ENCODE results near the gene FOXN1.

FOXN1 gene

GRCh38 chr17:28475151-28475900, 30.8 kb upstream of the FOXN1 start:
- Histone ChIP-seq H2BK120ac (ENCODE audit: low read depth, low read length) (no peak overlapping the region), H3K56ac (ENCODE audit: low read length) (no peak overlapping the region), H2AK5ac (ENCODE audit: low read length) (no peak overlapping the region), H3K23ac (ENCODE audit: low read length) (no peak overlapping the region), H3K4me3 (ENCODE audit: low read length) (no peak overlapping the region), H3K18ac (ENCODE audit: low read length) (no peak overlapping the region), H4K8ac (ENCODE audit: low read depth, low read length) (no peak overlapping the region), H4K5ac (ENCODE audit: low read length) (no peak overlapping the region), H3K36me3 (ENCODE audit: control insufficient read depth, insufficient read depth, low read length) (no peaks in the 10 kb centered on the region), H3K79me1 (ENCODE audit: low read length) (no peaks in the 10 kb centered on the region), H3K27ac (ENCODE audit: low read depth, low read length) (no peak overlapping the region), H3K9ac (ENCODE audit: low read length) (no peak overlapping the region), H2BK15ac (replicated peaks; ENCODE audit: low read depth) (no peak overlapping the region), H3K27me3 (ENCODE audit: insufficient read depth, low read length, poor library complexity) (no peaks in the 10 kb centered on the region), H2BK5ac (ENCODE audit: low read length) (no peak overlapping the region), H3K79me2 (ENCODE audit: control insufficient read depth, insufficient read depth, low read length) (no peaks in the 10 kb centered on the region), H3K4ac (ENCODE audit: low read depth, low read length) (no peak overlapping the region), H3K4me2 (ENCODE audit: low read length) (no peak overlapping the region), H3K4me1 (ENCODE audit: control insufficient read depth, low read depth, low read length) (no peaks in the 10 kb centered on the region)
- no peak for DNase-seq
- no CpG with 5 or more reads among the region's 9 CpGs for WGBS (ENCODE audit: extremely low coverage, insufficient coverage, low lambda C conversion rate)

GRCh38 chr17:28476076-28476865, 29.9 kb upstream of the FOXN1 start:
- H3K27me3 ChIP-seq (ENCODE audit: insufficient read depth, low read length, poor library complexity): no peaks in the 10 kb centered on the region
- no peaks in the 10 kb centered on the region for H3K4me1 ChIP-seq (ENCODE audit: control insufficient read depth, low read depth, low read length)
- no peak overlapping the region for H3K18ac ChIP-seq (ENCODE audit: low read length)
- no peak overlapping the region for H4K8ac ChIP-seq (ENCODE audit: low read depth, low read length)
- H3K9ac ChIP-seq (ENCODE audit: low read length): no peak overlapping the region
- H3K4me2 ChIP-seq (ENCODE audit: low read length): no peak overlapping the region
- no peak overlapping the region for H3K56ac ChIP-seq (ENCODE audit: low read length)
- H3K79me2 ChIP-seq (ENCODE audit: control insufficient read depth, insufficient read depth, low read length): no peaks in the 10 kb centered on the region
- H2AK5ac ChIP-seq (ENCODE audit: low read length): no peak overlapping the region
- H3K23ac ChIP-seq (ENCODE audit: low read length): no peak overlapping the region
- WGBS (ENCODE audit: extremely low coverage, insufficient coverage, low lambda C conversion rate): no CpG with 5 or more reads among the region's 11 CpGs
- H2BK15ac ChIP-seq (replicated peaks; ENCODE audit: low read depth): no peak overlapping the region
- no peak overlapping the region for H3K27ac ChIP-seq (ENCODE audit: low read depth, low read length)
- H2BK5ac ChIP-seq (ENCODE audit: low read length): no peak overlapping the region
- H4K5ac ChIP-seq (ENCODE audit: low read length): no peak overlapping the region
- H3K79me1 ChIP-seq (ENCODE audit: low read length): no peaks in the 10 kb centered on the region
- H3K4ac ChIP-seq (ENCODE audit: low read depth, low read length): no peak overlapping the region
- H3K36me3 ChIP-seq (ENCODE audit: control insufficient read depth, insufficient read depth, low read length): no peaks in the 10 kb centered on the region
- no peak overlapping the region for H3K4me3 ChIP-seq (ENCODE audit: low read length)
- no peak for DNase-seq
- H2BK120ac ChIP-seq (ENCODE audit: low read depth, low read length): no peak overlapping the region

- no peak for DNase-seq
- Histone ChIP-seq H3K4me1 (ENCODE audit: control insufficient read depth, low read depth, low read length) (no peaks in the 10 kb centered on the region), H3K27ac (ENCODE audit: low read depth, low read length) (no peak overlapping the region), H2BK15ac (replicated peaks; ENCODE audit: low read depth) (no peak overlapping the region), H3K79me2 (ENCODE audit: control insufficient read depth, insufficient read depth, low read length) (no peaks in the 10 kb centered on the region), H4K8ac (ENCODE audit: low read depth, low read length) (no peak overlapping the region), H3K23ac (ENCODE audit: low read length) (no peak overlapping the region), H3K4me3 (ENCODE audit: low read length) (no peak overlapping the region), H2AK5ac (ENCODE audit: low read length) (no peak overlapping the region), H3K36me3 (ENCODE audit: control insufficient read depth, insufficient read depth, low read length) (no peaks in the 10 kb centered on the region), H3K56ac (ENCODE audit: low read length) (no peak overlapping the region), H3K4ac (ENCODE audit: low read depth, low read length) (no peak overlapping the region), H3K4me2 (ENCODE audit: low read length) (no peak overlapping the region), H3K9ac (ENCODE audit: low read length) (no peak overlapping the region), H2BK120ac (ENCODE audit: low read depth, low read length) (no peak overlapping the region), H3K18ac (ENCODE audit: low read length) (no peak overlapping the region), H3K79me1 (ENCODE audit: low read length) (no peaks in the 10 kb centered on the region), H2BK5ac (ENCODE audit: low read length) (no peak overlapping the region), H3K27me3 (ENCODE audit: insufficient read depth, low read length, poor library complexity) (no peaks in the 10 kb centered on the region), H4K5ac (ENCODE audit: low read length) (no peak overlapping the region)
- no CpG with 5 or more reads among the region's 7 CpGs for WGBS (ENCODE audit: extremely low coverage, insufficient coverage, low lambda C conversion rate)
Measured at GRCh38 chr17:28477928-28478327, 28.2 kb upstream of the FOXN1 start.

GRCh38 chr17:28478712-28479615, 27.2 kb upstream of the FOXN1 start:
- Histone ChIP-seq H3K4me2 (ENCODE audit: low read length) (no peak overlapping the region), H4K8ac (ENCODE audit: low read depth, low read length) (no peak overlapping the region), H3K27me3 (ENCODE audit: insufficient read depth, low read length, poor library complexity) (no peaks in the 10 kb centered on the region), H3K9ac (ENCODE audit: low read length) (no peak overlapping the region), H3K4me1 (ENCODE audit: control insufficient read depth, low read depth, low read length) (no peaks in the 10 kb centered on the region), H3K23ac (ENCODE audit: low read length) (no peak overlapping the region), H4K5ac (ENCODE audit: low read length) (no peak overlapping the region), H3K79me1 (ENCODE audit: low read length) (no peaks in the 10 kb centered on the region), H3K79me2 (ENCODE audit: control insufficient read depth, insufficient read depth, low read length) (no peaks in the 10 kb centered on the region), H2BK5ac (ENCODE audit: low read length) (no peak overlapping the region), H3K27ac (ENCODE audit: low read depth, low read length) (no peak overlapping the region), H3K56ac (ENCODE audit: low read length) (no peak overlapping the region), H3K18ac (ENCODE audit: low read length) (no peak overlapping the region), H2AK5ac (ENCODE audit: low read length) (no peak overlapping the region), H2BK120ac (ENCODE audit: low read depth, low read length) (no peak overlapping the region), H2BK15ac (replicated peaks; ENCODE audit: low read depth) (no peak overlapping the region), H3K36me3 (ENCODE audit: control insufficient read depth, insufficient read depth, low read length) (no peaks in the 10 kb centered on the region), H3K4me3 (ENCODE audit: low read length) (no peak overlapping the region), H3K4ac (ENCODE audit: low read depth, low read length) (no peak overlapping the region)
- no peak for DNase-seq
- no CpG with 5 or more reads among the region's 3 CpGs for WGBS (ENCODE audit: extremely low coverage, insufficient coverage, low lambda C conversion rate)

- Histone ChIP-seq H3K23ac (ENCODE audit: low read length) (no peak overlapping the region), H2AK5ac (ENCODE audit: low read length) (no peak overlapping the region)
Measured at GRCh38 chr17:28480278-28480677, 25.9 kb upstream of the FOXN1 start.

More at GRCh38 chr17:28480278-28480677, 25.9 kb upstream of the FOXN1 start:
- Histone ChIP-seq H3K56ac (ENCODE audit: low read length) (no peak overlapping the region), H3K79me1 (ENCODE audit: low read length) (no peaks in the 10 kb centered on the region), H3K79me2 (ENCODE audit: control insufficient read depth, insufficient read depth, low read length) (no peaks in the 10 kb centered on the region), H3K36me3 (ENCODE audit: control insufficient read depth, insufficient read depth, low read length) (no peaks in the 10 kb centered on the region), H3K4me2 (ENCODE audit: low read length) (no peak overlapping the region), H4K5ac (ENCODE audit: low read length) (no peak overlapping the region), H3K4me1 (ENCODE audit: control insufficient read depth, low read depth, low read length) (no peaks in the 10 kb centered on the region), H2BK120ac (ENCODE audit: low read depth, low read length) (no peak overlapping the region), H3K27me3 (ENCODE audit: insufficient read depth, low read length, poor library complexity) (no peaks in the 10 kb centered on the region), H3K18ac (ENCODE audit: low read length) (no peak overlapping the region), H3K4ac (ENCODE audit: low read depth, low read length) (no peak overlapping the region), H2BK5ac (ENCODE audit: low read length) (no peak overlapping the region), H3K9ac (ENCODE audit: low read length) (no peak overlapping the region), H4K8ac (ENCODE audit: low read depth, low read length) (no peak overlapping the region), H3K27ac (ENCODE audit: low read depth, low read length) (no peak overlapping the region), H2BK15ac (replicated peaks; ENCODE audit: low read depth) (no peak overlapping the region), H3K4me3 (ENCODE audit: low read length) (no peak overlapping the region)
- no CpG with 5 or more reads among the region's 5 CpGs for WGBS (ENCODE audit: extremely low coverage, insufficient coverage, low lambda C conversion rate)
- DNase-seq: no peak
